ENCODE measurements around the gene SH3PXD2A. TPM values are rescaled to one million over a fixed set of nuclear protein-coding genes. Genes with fewer than 3 reads are reported as not detected.

SH3PXD2A gene
- total and polyA plus RNA-seq, 7 experiments from 2014 or later = 0.54 to 20.5 (median 9.9) TPM

GRCh38 chr10:103640436-103641181 is 214.8 kb downstream of the SH3PXD2A start:
- no peak for ATAC-seq
- no peaks in the 10 kb centered on the region for H3K4me1 ChIP-seq (ENCODE audit: control insufficient read depth in 2 of 2, insufficient read depth in 2 of 2, low read length in 2 of 2)
- no peaks in the 10 kb centered on the region for H3K9me3 ChIP-seq (ENCODE audit: control insufficient read depth in 2 of 3, low read length in 3 of 3)
- Mint-ChIP-seq H3K9me3 (no peaks in the 10 kb centered on the region), H3K27me3 (no peaks in the 10 kb centered on the region), H3K4me1 (peaks cover 0 to 3% (median 0%) of the 10 kb centered on the region in 7 donors), H3K36me3 (peaks cover 0 to 3% (median 0%) of the 10 kb centered on the region in 5 donors), H3K27ac (no peak overlapping the region), H3K4me3 (no peak overlapping the region)
- no peak for DNase-seq
- POLR2A ChIA-PET = no interaction called here
- CTCF ChIA-PET = no interaction called here
- intact Hi-C loops (cut with micrococcal nuclease) = no loop called here
- H3K27me3 ChIP-seq (ENCODE audit: control insufficient read depth in 2 of 2, insufficient read depth in 2 of 2, low read length in 2 of 2) = no peaks in the 10 kb centered on the region
- no peak overlapping the region for H3K27ac ChIP-seq (ENCODE audit: low read depth, low read length)
- H3K36me3 ChIP-seq (ENCODE audit: control insufficient read depth in 2 of 3, insufficient read depth in 3 of 3, low read length in 3 of 3) = no peaks in the 10 kb centered on the region
- no peak overlapping the region for H3K4me3 ChIP-seq (ENCODE audit: low read length)

- CTCF ChIA-PET = no interaction called here
- Histone ChIP-seq H3K4me3 (ENCODE audit: low read length) (no peak overlapping the region), H3K27me3 (ENCODE audit: control insufficient read depth in 2 of 2, insufficient read depth in 2 of 2, low read length in 2 of 2) (no peaks in the 10 kb centered on the region), H3K27ac (ENCODE audit: low read depth, low read length) (no peak overlapping the region), H3K36me3 (ENCODE audit: control insufficient read depth in 2 of 3, insufficient read depth in 3 of 3, low read length in 3 of 3) (no peaks in the 10 kb centered on the region), H3K9me3 (ENCODE audit: control insufficient read depth in 2 of 3, low read length in 3 of 3) (no peaks in the 10 kb centered on the region), H3K4me1 (ENCODE audit: control insufficient read depth in 2 of 2, insufficient read depth in 2 of 2, low read length in 2 of 2) (no peaks in the 10 kb centered on the region)
- POLR2A ChIA-PET = no interaction called here
- H3K9me3 Mint-ChIP-seq = no peaks in the 10 kb centered on the region
- DNase-seq = no peak
- peaks cover 0 to 5% (median 0%) of the 10 kb centered on the region in 5 donors for H3K36me3 Mint-ChIP-seq
- ATAC-seq = no peak
- intact Hi-C loops (cut with micrococcal nuclease) = no loop called here
- H3K27ac Mint-ChIP-seq = no peak overlapping the region
- no peak overlapping the region for H3K4me3 Mint-ChIP-seq
- no peaks in the 10 kb centered on the region for H3K27me3 Mint-ChIP-seq
- H3K4me1 Mint-ChIP-seq = peaks cover 0 to 4% (median 0%) of the 10 kb centered on the region in 7 donors
These were observed 216.4 kb downstream of the SH3PXD2A start for GRCh38 chr10:103638948-103639347.

- H3K27ac ChIP-seq (ENCODE audit: low read depth, low read length) = no peak overlapping the region
- H3K36me3 Mint-ChIP-seq = peaks cover 0 to 5% (median 0%) of the 10 kb centered on the region in 5 donors
- intact Hi-C loops (cut with micrococcal nuclease) = no loop called here
These were observed 217.3 kb downstream of the SH3PXD2A start for GRCh38 chr10:103637927-103638557.

GRCh38 chr10:103637011-103637410 is 218.4 kb downstream of the SH3PXD2A start:
- Mint-ChIP-seq H3K9me3 (no peaks in the 10 kb centered on the region), H3K4me3 (no peak overlapping the region), H3K4me1 (peaks cover 0 to 4% (median 0%) of the 10 kb centered on the region in 7 donors), H3K27me3 (no peaks in the 10 kb centered on the region), H3K27ac (no peak overlapping the region), H3K36me3 (peaks cover 0 to 5% (median 0%) of the 10 kb centered on the region in 5 donors)
- ChIA-PET CTCF (no interaction called here), POLR2A (no interaction called here)
- no peaks in the 10 kb centered on the region for H3K36me3 ChIP-seq (ENCODE audit: control insufficient read depth in 2 of 3, insufficient read depth in 3 of 3, low read length in 3 of 3)
- intact Hi-C loops (cut with micrococcal nuclease) = no loop called here
- H3K4me3 ChIP-seq (ENCODE audit: low read length) = no peak overlapping the region
- no peaks in the 10 kb centered on the region for H3K4me1 ChIP-seq (ENCODE audit: control insufficient read depth in 2 of 2, insufficient read depth in 2 of 2, low read length in 2 of 2)
- H3K9me3 ChIP-seq (ENCODE audit: control insufficient read depth in 2 of 3, low read length in 3 of 3) = no peaks in the 10 kb centered on the region
- no peak for DNase-seq
- H3K27me3 ChIP-seq (ENCODE audit: control insufficient read depth in 2 of 2, insufficient read depth in 2 of 2, low read length in 2 of 2) = no peaks in the 10 kb centered on the region
- no peak for ATAC-seq
- H3K27ac ChIP-seq (ENCODE audit: low read depth, low read length) = no peak overlapping the region

More at GRCh38 chr10:103637927-103638557, 217.3 kb downstream of the SH3PXD2A start:
- Histone ChIP-seq H3K4me3 (ENCODE audit: low read length) (no peak overlapping the region), H3K27me3 (ENCODE audit: control insufficient read depth in 2 of 2, insufficient read depth in 2 of 2, low read length in 2 of 2) (no peaks in the 10 kb centered on the region), H3K4me1 (ENCODE audit: control insufficient read depth in 2 of 2, insufficient read depth in 2 of 2, low read length in 2 of 2) (no peaks in the 10 kb centered on the region), H3K36me3 (ENCODE audit: control insufficient read depth in 2 of 3, insufficient read depth in 3 of 3, low read length in 3 of 3) (no peaks in the 10 kb centered on the region), H3K9me3 (ENCODE audit: control insufficient read depth in 2 of 3, low read length in 3 of 3) (no peaks in the 10 kb centered on the region)
- no peaks in the 10 kb centered on the region for H3K9me3 Mint-ChIP-seq
- ATAC-seq (no peak), DNase-seq (no peak)
- CTCF ChIA-PET = no interaction called here
- no peak overlapping the region for H3K27ac Mint-ChIP-seq
- H3K4me1 Mint-ChIP-seq = peaks cover 0 to 4% (median 0%) of the 10 kb centered on the region in 7 donors
- no peak overlapping the region for H3K4me3 Mint-ChIP-seq
- POLR2A ChIA-PET = no interaction called here
- no peaks in the 10 kb centered on the region for H3K27me3 Mint-ChIP-seq

GRCh38 chr10:103636492-103636891 is 218.9 kb downstream of the SH3PXD2A start:
- Mint-ChIP-seq H3K4me3 (no peak overlapping the region), H3K27ac (no peak overlapping the region), H3K36me3 (peaks cover 0 to 5% (median 0%) of the 10 kb centered on the region in 5 donors), H3K4me1 (peaks cover 0 to 4% (median 0%) of the 10 kb centered on the region in 7 donors), H3K9me3 (no peaks in the 10 kb centered on the region), H3K27me3 (no peaks in the 10 kb centered on the region)
- H3K27ac ChIP-seq (ENCODE audit: low read depth, low read length) = no peak overlapping the region
- H3K36me3 ChIP-seq (ENCODE audit: control insufficient read depth in 2 of 3, insufficient read depth in 3 of 3, low read length in 3 of 3) = no peaks in the 10 kb centered on the region
- DNase-seq = no peak
- no peak overlapping the region for H3K4me3 ChIP-seq (ENCODE audit: low read length)
- no peaks in the 10 kb centered on the region for H3K4me1 ChIP-seq (ENCODE audit: control insufficient read depth in 2 of 2, insufficient read depth in 2 of 2, low read length in 2 of 2)
- ChIA-PET CTCF (no interaction called here), POLR2A (no interaction called here)
- ATAC-seq = no peak
- no peaks in the 10 kb centered on the region for H3K9me3 ChIP-seq (ENCODE audit: control insufficient read depth in 2 of 3, low read length in 3 of 3)
- H3K27me3 ChIP-seq (ENCODE audit: control insufficient read depth in 2 of 2, insufficient read depth in 2 of 2, low read length in 2 of 2) = no peaks in the 10 kb centered on the region
- intact Hi-C loops (cut with micrococcal nuclease) = no loop called here

GRCh38 chr10:103635580-103635979 is 219.8 kb downstream of the SH3PXD2A start:
- no peaks in the 10 kb centered on the region for H3K9me3 Mint-ChIP-seq
- intact Hi-C loops (cut with micrococcal nuclease) = no loop called here
- H3K27ac ChIP-seq (ENCODE audit: low read depth, low read length) = no peak overlapping the region
- H3K4me1 Mint-ChIP-seq = peaks cover 0 to 4% (median 0%) of the 10 kb centered on the region in 7 donors
- no peak overlapping the region for H3K4me3 ChIP-seq (ENCODE audit: low read length)
- no peaks in the 10 kb centered on the region for H3K9me3 ChIP-seq (ENCODE audit: control insufficient read depth in 2 of 3, low read length in 3 of 3)
- H3K36me3 Mint-ChIP-seq = peaks cover 0 to 5% (median 0%) of the 10 kb centered on the region in 5 donors
- H3K4me3 Mint-ChIP-seq = no peak overlapping the region
- ATAC-seq = no peak
- no peaks in the 10 kb centered on the region for H3K27me3 Mint-ChIP-seq
- ChIA-PET CTCF (no interaction called here), POLR2A (no interaction called here)
- H3K27ac Mint-ChIP-seq = peak overlapping the region in 1 of 9 donors; percentile 70
- DNase-seq = no peak
- H3K4me1 ChIP-seq (ENCODE audit: control insufficient read depth in 2 of 2, insufficient read depth in 2 of 2, low read length in 2 of 2) = no peaks in the 10 kb centered on the region
- no peaks in the 10 kb centered on the region for H3K27me3 ChIP-seq (ENCODE audit: control insufficient read depth in 2 of 2, insufficient read depth in 2 of 2, low read length in 2 of 2)
- H3K36me3 ChIP-seq (ENCODE audit: control insufficient read depth in 2 of 3, insufficient read depth in 3 of 3, low read length in 3 of 3) = no peaks in the 10 kb centered on the region

- intact Hi-C loops (cut with micrococcal nuclease) = no loop called here
- no peaks in the 10 kb centered on the region for H3K27me3 Mint-ChIP-seq
- H3K4me1 Mint-ChIP-seq = peaks cover 0 to 6% (median 0%) of the 10 kb centered on the region in 7 donors
- H3K27ac Mint-ChIP-seq = no peak overlapping the region
- DNase-seq (no peak), ATAC-seq (no peak)
- Histone ChIP-seq H3K36me3 (ENCODE audit: control insufficient read depth in 2 of 3, insufficient read depth in 3 of 3, low read length in 3 of 3) (no peaks in the 10 kb centered on the region), H3K27me3 (ENCODE audit: control insufficient read depth in 2 of 2, insufficient read depth in 2 of 2, low read length in 2 of 2) (no peaks in the 10 kb centered on the region), H3K27ac (ENCODE audit: low read depth, low read length) (no peak overlapping the region), H3K4me3 (ENCODE audit: low read length) (no peak overlapping the region), H3K4me1 (ENCODE audit: control insufficient read depth in 2 of 2, insufficient read depth in 2 of 2, low read length in 2 of 2) (no peaks in the 10 kb centered on the region), H3K9me3 (ENCODE audit: control insufficient read depth in 2 of 3, low read length in 3 of 3) (no peaks in the 10 kb centered on the region)
- ChIA-PET POLR2A (no interaction called here), CTCF (no interaction called here)
- peaks cover 0 to 5% (median 0%) of the 10 kb centered on the region in 5 donors for H3K36me3 Mint-ChIP-seq
- no peak overlapping the region for H3K4me3 Mint-ChIP-seq
- no peaks in the 10 kb centered on the region for H3K9me3 Mint-ChIP-seq
These were observed 221.5 kb downstream of the SH3PXD2A start for GRCh38 chr10:103633846-103634245.
